Stomach (tissue), 4 donors: Measurements from ENCODE around the gene SHROOM4.

Source experiments
- CTCF ChIP-seq, 7 experiments: fragments of 450-650 bp in 4 of 7; fragments of 200-600 bp in 3 of 7; sonication (generic) in 3 of 7; IDR thresholded peaks; one replicate each; pipeline ENCODE4 v1.5.1; 2016 to 2019; ENCODE audit warnings: antibody characterized with exemption in 7 of 7, control low read depth in 2 of 7, mild to moderate bottlenecking in 1 of 7
- POLR2A ChIP-seq, 4 donors: fragments of 450-650 bp; IDR thresholded peaks; one replicate each; pipeline ENCODE4 v1.6.1; 2016; ENCODE audit warnings: antibody characterized with exemption in 4 of 4, control low read depth in 2 of 4, mild to moderate bottlenecking in 1 of 4, moderate library complexity in 1 of 4

- TF ChIP-seq CTCF (IDR thresholded peaks at IDR 0.05) = no peak
- TF ChIP-seq POLR2A (IDR thresholded peaks at IDR 0.05) = no peak
These were observed 170.4 kb downstream of the SHROOM4 start for GRCh38 chrX:50643525-50644137.
